NOMO-1 treated with DMSO at 0.1 percent for 48 hours (cell line): ENCODE measurements around the gene CAMK4.

Experiments
- DNase-seq: peaks from one replicate; lab custom pipeline; 2025; ENCODE audit not compliant: unreplicated experiment; lab: John Stamatoyannopoulos, UW

CAMK4 gene

DNA sequence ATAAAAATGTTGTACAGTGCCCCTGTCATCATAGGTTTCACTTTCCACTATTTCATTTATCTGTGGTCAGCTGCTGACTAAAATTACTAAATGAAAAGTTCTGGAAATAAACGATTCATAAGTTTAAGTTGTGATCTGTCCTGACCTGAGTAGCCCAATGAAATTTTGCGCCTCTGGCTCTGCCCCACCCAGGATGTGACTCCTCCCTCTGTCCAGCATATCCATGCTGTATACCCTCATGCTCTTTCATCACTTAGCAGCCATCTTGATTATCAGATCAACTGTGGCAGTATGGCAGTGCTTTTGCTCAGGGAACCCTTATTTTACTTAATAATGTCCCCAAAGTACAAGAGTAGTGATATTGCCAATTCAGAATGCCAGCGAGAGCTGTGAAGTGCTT is 190.9 kb downstream of the CAMK4 start:
- no peak for DNase-seq

DNA sequence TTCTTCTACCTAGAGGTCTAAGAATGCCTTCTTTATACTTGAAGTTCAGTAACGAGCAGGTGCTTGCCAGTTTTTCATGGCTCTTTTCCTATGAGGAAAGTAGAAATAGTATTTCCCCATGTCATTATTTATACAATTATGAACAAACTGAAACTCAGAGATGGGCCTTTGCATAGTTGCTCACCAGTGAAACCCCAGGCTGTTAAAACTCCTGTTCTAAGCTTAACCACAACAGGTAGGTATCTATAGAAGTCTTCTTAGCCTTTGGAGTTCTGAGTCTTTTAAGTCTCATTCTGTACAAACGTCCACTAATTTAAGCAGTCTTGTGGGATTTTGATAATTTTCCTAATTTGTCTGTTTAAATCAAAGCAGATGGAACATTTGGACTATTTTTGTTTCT is 198.1 kb downstream of the CAMK4 start:
- DNase-seq: no peak

DNA sequence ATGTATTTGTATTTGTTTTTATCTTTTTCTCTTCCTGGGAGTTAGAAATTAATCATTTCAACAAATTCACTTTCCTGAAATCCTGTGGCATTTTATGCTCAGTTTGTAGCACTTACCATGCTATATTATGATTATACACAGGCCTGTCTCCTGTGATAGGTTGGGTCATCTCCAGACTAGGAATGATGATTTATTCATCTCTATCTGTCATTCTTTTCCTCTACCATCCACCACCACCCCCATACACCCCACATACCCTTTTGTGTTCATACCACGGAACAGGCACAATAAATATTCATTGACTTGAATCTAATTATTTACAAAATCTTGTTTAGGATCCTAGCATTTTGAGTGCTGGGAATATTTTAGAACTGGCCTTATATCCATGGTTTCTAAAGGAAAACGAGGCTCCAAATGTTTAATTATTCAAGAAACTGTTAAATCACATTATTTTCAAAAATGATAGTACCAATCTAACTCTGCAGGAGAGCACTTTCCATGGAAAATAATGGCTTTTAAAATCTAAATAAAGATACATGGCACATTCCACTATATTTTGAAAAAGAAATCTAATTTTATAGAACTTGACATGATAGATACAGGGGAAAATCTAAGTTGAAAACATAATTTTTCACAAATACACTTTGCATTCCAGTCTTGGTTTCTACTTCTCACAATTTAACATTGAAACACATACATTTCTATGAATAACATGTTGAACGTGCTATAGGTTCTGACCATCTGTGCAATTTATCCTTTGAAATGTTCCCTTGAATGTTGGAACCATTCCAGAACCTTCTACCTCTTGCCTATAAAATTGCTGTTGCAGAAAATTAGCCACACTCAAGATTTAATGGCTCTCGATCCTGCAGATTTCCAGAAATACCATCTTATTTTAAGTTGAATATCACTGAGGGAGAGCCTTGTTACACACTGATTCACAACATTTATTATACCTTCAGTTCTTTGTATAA is 198.8 kb downstream of the CAMK4 start:
- DNase-seq: no peak

DNA sequence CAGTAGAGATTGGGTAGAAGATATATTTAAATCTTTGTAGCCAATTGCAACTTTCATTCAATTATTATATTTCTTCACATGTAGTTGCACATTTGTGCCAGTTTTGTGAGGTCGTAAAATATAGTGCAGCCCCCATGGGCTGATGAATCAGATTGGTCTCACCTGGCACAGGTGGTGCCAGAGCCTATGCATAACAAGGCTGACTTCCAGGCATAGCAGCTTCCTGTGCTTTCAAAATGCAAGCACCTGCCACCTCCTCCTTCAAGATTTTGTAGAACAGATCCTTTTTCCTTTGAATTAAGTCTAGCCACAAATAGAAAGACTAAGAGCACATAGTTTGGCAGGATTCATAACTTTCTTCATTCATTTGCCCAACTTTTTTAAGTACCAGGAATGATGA is 201.0 kb downstream of the CAMK4 start:
- DNase-seq: no peak

DNA sequence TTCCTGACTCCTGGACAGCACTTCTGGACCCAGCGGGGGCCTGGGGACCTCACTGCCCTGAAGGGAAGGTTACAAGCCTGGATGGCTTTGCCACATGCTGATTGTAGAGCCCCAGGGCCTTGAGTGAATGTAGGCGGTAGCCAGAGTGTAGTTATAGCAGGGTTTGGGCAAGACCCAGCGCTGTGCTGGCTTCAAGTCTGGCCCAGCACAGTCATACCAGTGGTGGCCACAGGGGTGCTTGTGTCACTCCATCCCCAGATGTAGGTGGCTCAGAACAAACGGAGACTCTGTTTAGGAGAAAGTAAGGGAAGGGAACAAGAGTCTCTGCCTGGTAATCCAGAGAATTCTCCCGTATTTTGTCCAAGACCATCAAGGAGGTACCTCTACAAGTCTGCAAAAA is 203.6 kb downstream of the CAMK4 start:
- no peak for DNase-seq

DNA sequence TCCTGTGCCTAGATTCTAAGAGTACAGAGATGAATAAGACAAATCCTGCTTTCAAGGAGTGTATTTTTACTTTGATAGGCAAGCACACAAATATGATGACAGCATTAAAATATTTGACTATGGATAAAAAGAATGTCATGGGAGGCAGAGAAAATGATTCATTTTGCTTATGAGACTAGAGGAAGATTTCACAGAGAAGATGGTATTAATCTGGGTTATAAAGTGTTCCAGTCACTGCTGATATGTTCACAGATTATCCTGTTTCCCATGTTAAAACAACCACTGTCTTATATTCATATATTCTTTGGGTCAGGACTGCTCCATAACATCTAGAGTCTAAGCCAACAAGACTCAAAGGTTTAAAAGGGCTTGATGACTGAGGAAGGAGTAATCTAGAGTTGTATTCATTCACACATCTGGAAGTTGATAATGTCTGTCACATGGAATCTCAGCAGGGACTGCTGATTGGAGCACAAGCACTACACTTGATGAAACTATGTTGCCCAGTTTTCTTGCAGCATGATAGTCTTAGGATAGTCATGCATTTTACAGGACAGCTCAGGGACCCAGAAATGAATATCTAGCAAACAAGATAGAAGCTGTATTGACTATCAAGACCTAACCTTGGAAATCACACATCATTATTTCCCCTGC is 208.8 kb downstream of the CAMK4 start:
- DNase-seq: no peak

DNA sequence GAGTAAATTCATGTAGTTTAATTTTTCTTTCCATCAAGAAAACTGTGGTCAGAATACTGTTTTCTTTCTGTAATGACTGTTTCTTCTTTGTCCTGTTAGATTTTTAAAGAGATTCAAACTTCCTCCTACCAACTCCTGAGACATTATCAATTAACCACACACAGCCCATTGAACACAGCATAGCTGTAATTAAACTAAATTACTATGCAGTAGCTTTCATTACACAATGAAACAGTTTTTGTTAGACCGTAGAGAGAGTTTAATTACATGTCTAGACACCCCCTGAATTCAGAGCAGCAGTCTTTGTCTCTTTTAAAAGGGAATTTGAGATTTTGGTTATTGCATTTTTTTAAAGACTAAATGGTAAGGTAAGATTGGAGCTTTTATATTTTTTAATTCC is 210.6 kb downstream of the CAMK4 start:
- DNase-seq: peak; percentile 31

DNA sequence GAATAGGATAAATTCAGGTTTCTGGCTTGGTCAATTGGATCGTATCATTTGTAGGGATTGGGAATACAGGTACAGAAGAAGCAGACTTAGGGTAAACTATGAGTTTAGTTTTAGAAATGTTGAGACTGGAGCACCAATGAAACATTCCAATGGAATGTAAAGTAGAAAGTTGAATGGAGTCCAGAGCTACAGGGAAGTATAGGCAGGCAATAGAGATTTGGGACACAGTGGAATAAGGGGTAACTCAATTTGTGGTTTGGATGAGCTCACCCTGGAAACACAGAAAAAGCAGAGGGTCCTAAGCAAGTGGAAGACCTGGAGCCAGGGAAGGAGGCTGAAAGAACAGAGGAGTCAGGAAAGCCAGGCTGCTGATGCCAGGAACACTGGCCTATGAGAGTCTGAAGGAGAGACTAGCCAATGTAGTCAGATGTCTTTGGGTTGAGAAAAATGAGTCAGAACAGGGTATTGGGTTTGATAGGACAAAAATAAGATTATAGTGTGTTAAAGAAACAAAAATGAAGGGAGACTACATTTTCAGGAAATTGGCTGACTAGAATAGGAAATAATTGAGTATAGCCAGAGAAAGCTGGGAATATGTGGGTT is 215.4 kb downstream of the CAMK4 start:
- DNase-seq: no peak

DNA sequence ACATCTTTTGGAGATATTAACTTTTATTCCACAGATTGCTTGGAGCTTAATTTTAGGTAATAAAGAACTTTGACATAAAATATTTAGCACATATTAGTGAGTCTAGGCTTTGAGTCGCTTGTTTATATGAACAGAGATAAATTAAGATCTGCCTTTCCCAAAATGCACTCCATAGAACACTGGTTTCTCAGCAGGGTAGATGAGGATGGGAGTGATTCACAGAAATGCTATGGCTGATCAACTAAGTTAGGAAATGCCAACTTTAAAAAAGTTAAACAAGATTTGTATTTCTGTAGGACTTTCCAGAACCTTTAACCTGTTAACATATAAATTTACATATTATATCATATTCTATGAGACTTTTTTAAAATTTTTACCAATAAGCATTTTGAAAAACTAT is 222.9 kb downstream of the CAMK4 start:
- DNase-seq: no peak

DNA sequence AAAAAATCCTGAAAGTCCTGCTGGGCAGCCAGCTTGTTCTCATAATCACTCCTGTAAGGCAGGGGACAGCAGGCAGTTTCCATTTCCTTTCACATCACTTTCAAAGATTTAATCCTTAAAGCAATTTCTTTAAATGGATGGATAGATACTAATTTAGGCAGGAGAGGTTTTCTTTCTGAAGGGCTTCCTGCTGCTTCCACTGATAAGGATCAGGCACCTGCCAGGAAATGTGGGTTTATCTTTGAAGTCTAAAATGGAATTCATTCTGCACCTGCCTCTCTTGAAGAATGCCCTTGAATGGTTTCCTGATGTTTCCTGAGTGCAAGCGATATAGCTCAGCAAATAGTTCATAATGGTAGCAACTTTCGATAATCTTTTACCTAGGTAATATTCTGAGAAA is 223.6 kb downstream of the CAMK4 start:
- DNase-seq: no peak

DNA sequence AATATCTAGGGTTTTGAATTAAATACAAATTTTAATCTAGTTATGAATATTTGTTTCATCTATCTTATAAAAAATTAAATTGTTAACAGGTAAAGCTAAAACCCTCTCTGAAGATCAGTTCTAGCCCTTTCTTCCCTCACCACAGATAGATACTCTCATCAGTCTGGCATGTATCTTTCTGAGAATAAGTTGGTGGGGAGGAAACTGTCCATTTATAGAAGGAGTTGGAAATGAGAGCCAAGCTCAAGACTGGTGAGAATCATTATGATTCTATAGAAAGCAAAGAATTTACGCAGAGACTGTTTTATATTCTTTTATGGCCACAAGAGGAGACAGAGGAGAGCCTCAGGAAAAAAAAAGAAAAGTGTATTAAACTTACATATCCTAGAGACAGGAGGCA is 229.1 kb downstream of the CAMK4 start:
- DNase-seq: no peak

DNA sequence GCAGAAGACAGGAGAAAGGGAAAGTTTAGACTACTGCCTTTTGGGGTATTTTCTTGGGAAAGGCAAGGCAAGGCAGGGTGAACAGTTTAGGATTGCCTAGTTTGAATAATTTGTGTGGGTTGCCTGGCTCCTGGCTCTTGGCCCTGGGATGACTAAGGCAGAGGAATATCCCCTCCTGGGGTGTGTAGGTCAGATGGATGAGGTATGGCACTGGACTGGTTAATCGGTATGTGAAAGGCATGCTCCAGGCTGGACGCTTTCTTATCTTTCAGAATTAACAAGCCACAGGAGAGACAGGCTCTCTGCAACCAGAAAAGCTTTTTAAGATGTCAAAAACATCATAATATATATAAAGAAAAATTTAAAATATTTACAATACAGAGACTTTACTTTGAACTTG is 229.6 kb downstream of the CAMK4 start:
- DNase-seq: no peak

DNA sequence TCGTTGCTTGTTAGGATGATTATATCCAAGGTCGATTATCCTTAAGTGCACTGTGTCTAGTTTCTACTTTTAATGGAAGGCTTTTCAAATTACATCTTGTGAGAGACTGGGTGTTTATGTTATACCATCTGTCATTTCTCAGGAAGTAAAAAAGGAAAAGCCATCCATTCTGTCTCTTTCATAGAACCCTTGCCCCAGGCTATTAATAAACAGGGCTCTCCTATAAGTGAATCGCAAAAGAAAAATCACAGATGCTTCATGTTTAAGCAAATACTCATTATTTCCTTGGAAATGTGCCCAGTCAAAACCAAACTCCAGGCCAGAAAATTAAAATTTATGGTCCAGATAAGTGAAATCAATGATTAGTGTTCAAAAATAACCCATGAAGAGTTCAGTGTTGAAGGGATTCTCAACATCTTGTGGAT is 230.0 kb downstream of the CAMK4 start:
- no peak for DNase-seq

DNA sequence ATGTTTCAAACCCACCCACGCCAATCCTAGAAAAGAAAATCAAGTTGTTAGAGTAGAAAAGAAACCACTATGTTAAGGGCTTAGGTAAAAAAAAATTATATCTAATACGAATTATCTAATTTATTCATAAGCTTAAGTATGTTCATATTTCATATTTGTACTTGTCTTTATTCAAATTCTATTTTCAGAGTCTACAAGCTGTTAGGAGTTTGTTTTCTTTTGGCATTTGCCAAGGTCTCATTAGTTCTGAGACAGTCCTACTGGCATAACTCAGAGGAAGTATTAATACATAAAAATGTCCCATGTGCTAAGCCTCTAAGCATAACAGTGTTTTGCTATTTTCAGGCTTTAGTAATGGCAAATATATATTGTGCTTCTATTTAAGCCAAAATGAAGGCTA is 230.6 kb downstream of the CAMK4 start:
- no peak for DNase-seq

DNA sequence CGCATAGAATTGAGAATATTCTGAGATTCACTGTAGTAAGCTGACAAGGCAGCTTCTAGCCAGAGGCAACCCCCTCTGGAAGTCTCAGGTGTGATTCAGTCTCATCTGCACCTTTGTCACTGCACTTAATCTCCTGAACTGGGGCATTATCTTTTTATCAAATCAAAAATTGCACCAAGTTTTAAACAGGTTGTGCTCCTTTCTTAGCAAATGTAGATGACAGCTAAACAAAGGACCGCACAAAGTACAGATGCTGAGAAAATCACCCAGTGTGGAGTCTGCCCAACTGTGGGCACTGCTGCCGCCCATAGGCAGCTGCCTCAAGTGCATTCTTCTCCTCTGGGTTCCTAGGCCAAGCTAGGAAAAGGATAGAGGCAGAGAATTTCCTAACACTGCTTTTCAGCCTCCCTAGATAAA is 237.1 kb downstream of the CAMK4 start:
- DNase-seq: no peak

DNA sequence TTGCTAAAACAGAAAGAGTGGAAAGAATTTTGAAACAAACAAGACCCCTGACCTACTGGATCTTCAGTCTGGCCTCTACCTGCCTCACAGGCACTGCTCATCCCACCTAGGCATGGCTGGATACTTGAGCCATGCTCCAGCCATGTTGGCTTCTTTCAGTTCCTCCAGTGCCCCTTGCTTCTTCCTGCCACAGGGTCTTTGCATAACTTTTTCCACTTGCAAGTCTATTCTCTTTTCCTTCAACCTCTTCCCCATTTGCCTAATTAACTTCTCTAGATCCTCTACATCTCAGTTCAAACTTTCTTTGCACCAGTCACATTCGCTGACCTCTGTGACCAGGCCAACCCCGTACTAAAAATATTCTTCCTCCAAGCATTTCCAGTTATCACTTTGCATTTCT is 237.8 kb downstream of the CAMK4 start:
- DNase-seq: peak; percentile 40

DNA sequence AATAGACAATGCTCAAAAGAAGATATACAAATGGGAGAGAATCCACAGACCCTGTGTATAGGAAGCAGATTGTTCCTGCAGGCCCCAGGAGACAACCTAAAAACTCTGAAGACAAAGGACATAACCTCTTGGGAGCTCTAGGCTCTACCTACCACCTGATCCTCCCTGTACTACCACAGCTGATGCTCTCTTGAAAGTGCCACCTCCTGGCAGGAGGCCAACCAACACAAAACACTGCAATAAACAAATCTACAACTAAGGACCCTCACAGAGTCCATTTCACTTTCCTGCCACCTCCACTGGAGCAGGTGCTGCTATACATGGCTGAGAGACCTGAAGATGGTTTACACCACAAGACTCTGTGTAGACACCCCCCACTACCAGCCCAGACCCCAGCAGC is 239.1 kb downstream of the CAMK4 start:
- no peak for DNase-seq

DNA sequence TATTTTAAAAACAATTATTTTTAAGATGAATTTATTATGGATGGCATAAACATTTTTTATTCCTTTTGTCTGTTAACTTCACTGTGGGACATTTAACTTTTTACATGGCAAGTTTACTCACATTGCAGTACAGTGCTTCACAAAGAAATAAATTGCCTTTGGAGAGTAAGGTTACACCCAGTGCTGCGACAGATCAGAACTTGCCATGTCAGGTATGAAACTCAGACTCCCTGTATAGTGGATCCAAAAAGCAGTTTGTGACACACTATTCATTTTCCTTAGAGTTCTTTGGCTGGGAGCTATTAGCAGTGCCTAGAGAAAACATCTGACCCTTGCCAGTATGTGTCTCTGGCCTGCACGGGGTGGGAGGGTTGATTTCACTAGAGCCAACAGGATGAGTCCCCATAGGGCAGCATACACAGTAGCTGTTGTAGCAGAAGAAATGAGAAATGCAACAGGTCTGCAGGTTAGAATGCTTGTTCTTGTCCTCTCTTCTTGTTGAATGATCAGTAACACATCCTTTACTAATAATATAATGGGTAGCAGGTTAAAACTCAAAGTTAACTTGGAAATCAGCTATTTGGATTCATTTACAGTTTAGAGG is 245.2 kb downstream of the CAMK4 start:
- no peak for DNase-seq

DNA sequence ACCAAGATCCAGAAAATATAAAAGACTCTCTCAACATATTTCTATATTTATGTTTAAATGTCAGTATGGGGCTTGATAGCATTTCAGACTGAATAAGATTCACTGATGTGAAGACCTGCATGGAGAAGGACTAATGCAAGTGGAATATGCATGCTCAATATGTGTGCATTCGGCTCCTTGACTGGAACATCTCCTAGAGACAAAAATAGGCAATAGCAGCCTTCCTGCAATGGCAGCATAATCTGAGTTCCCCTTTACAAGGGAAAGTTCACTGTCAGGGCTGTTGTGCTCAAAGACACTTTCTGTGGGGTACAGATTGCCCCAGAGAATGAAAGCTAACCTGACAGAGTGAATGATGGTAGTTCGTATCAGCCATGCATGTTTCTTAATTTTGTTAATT is 245.7 kb downstream of the CAMK4 start:
- DNase-seq: no peak

DNA sequence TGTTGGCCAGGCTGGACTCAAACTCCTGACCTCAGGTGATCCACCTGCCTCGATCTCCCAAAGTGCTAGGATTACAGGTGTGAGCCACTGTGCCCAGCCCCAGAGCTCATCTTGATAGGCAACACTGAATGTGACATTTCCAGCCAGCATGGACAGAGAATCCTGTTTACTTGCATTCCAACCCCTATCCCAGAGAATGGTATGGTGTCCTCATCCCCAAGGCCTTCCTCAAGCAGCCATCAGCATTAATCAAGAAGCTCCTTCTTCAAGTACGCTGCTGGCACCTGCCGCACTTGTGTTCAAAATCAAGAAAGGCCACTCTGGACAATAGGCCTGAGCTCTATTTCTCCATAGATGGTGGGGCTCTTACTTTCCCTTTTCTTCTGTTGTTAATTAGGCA is 247.9 kb downstream of the CAMK4 start:
- no peak for DNase-seq

DNA sequence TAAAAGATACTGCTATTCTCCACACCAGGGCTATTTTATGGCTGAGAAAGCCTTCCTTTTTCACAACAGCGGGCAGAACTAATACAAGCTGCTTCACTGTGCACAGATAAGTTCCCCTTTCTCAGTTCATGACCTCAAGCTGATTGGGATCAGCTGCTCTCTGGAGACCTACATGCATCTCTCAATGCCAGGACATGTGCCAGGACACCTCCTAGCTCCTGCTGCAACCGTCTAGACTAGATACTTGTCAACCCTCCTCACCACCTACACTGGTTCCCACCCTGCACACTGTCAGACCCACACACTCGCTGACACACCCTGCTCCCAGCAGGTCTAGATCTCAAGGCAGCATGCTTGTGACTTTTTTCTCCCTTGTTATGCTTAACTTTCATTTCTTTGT is 248.4 kb downstream of the CAMK4 start:
- DNase-seq: peak; percentile 69

DNA sequence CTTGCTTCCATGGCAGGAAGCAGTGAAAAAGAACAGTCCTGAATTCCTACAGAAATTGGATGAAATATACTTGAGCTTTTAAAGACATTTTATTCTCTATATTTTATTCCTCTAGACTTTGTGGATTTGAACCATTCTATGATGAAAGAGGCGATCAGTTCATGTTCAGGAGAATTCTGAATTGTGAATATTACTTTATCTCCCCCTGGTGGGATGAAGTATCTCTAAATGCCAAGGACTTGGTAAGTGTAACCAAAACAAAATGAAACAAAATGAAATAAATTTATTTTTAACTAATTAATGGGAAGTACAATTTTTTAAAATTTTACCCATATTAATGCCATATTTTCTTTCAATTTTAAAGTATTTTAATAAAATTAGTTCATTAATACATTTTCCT is 254.1 kb downstream of the CAMK4 start:
- no peak for DNase-seq
